Left ventricle myocardium superior (tissue), 1 donor: ENCODE results near the gene DGKA. TPM values are rescaled to one million over a fixed set of nuclear protein-coding genes. Genes with fewer than 3 reads are reported as not detected.
A peak's percentile ranks its signal among the peaks of the same experiment; 100 is the strongest.
"Not testable (repeated sequence)": the region's sequence is repeated elsewhere in the genome, so short reads cannot be mapped to it uniquely, and the experiment has no call there.

Source experiments
- ATAC-seq: fragments of 200-7000 bp; cut with Tn5 transposase; one replicate; pipeline ENCODE4 v1.9.1; 2020; ENCODE audit warnings: mild to moderate bottlenecking, moderate library complexity
- DNase-seq: peaks from one replicate; pipeline ENCODE4 v3.0.0-alpha.2; 2020
- intact Hi-C: fragments of 100-400 bp; cut with micrococcal nuclease; formaldehyde crosslinking; loops from one replicate; pipeline ENCODE4 v1.11.0; 2022
- total RNA-seq: library from RNA; stranded (reverse); fragmentation: NEBNext Ultra II Directional; extraction: Animal tissue kit (Norgen Biotek cat#: 25700); gene quantifications from one replicate; pipeline ENCODE4 v1.2.1, GENCODE V29; 2021
- donor health status: DM: no; HTN: yes; CAD: no; lungs with severe emphysema.

DGKA gene
- total RNA-seq, 1 donor from 2014 or later, result 6.9 TPM

GRCh38 chr12:55983232-55983842, 52.4 kb downstream of the DGKA start:
- ATAC-seq (peak; percentile 44), DNase-seq (no peak)
- intact Hi-C loops, result no loop called here

GRCh38 chr12:55984861-55985260, 53.9 kb downstream of the DGKA start:
- DNase-seq (no peak), ATAC-seq (no peak)
- intact Hi-C loops, result no loop called here

GRCh38 chr12:55985341-55985740, 54.4 kb downstream of the DGKA start:
- no peak for ATAC-seq
- no peak for DNase-seq
- intact Hi-C loops, result no loop called here

GRCh38 chr12:55985976-55986375, 55.0 kb downstream of the DGKA start:
- DNase-seq, ATAC-seq, intact Hi-C loops: not testable (repeated sequence)

- no peak for DNase-seq
- ATAC-seq, result no peak
- intact Hi-C loops, result no loop called here
Observed at GRCh38 chr12:55991110-55991509, 60.1 kb downstream of the DGKA start.

- DNase-seq (no peak), ATAC-seq (no peak)
- intact Hi-C loops, result no loop called here
Observed at GRCh38 chr12:55993230-55993853, 62.4 kb downstream of the DGKA start.

- DNase-seq, result no peak
- intact Hi-C loops, result no loop called here
- ATAC-seq, result no peak
Observed at GRCh38 chr12:55995366-55995765, 64.4 kb downstream of the DGKA start.

- peak; percentile 53 for ATAC-seq
- DNase-seq, result no peak
- intact Hi-C loops, result no loop called here
Observed at GRCh38 chr12:55996201-55996714, 65.3 kb downstream of the DGKA start.

GRCh38 chr12:55996715-55997534, 66.0 kb downstream of the DGKA start, which contains the start of gene SUOX:
TSS of gene SUOX (plus strand) at chr12:55997276. CDS start at chr12:56002222, 4,946 bp downstream.
- DNase-seq, result peak; percentile 97
- intact Hi-C loops, result no loop called here
- peak; percentile 99 for ATAC-seq

- DNase-seq (no peak), ATAC-seq (peak; percentile 4)
- intact Hi-C loops, result no loop called here
Observed at GRCh38 chr12:55997535-55997859, 66.5 kb downstream of the DGKA start.

- DNase-seq, ATAC-seq, intact Hi-C loops: not testable (repeated sequence)
Observed at GRCh38 chr12:55999522-55999921, 68.6 kb downstream of the DGKA start.

- DNase-seq, intact Hi-C loops, ATAC-seq: not testable (repeated sequence)
Observed at GRCh38 chr12:55999999-56000540, 69.1 kb downstream of the DGKA start.

- intact Hi-C loops, result no loop called here
- no peak for DNase-seq
- ATAC-seq, result no peak
Observed at GRCh38 chr12:56001487-56002100, 70.6 kb downstream of the DGKA start.

- DNase-seq, intact Hi-C loops, ATAC-seq: not testable (repeated sequence)
Observed at GRCh38 chr12:56003376-56003775, 72.4 kb downstream of the DGKA start.

Other genes starting within 250 kb of the DGKA start
- 488 TPM for gene ITGA7, start 223.3 kb upstream of the DGKA start, total RNA-seq
- 124 TPM for gene BLOC1S1, start 215.1 kb upstream of the DGKA start, total RNA-seq
- gene RDH5, start 210.8 kb upstream of the DGKA start, total RNA-seq, result 13.5 TPM
- 733 TPM for gene CD63, start 202.2 kb upstream of the DGKA start, total RNA-seq
- gene GDF11, start 188.0 kb upstream of the DGKA start, total RNA-seq, result 8.9 TPM
- 51.6 TPM for gene SARNP, start 113.4 kb upstream of the DGKA start, total RNA-seq
- gene ORMDL2, start 113.1 kb upstream of the DGKA start, total RNA-seq, result 15.7 TPM
- gene DNAJC14, start 101.6 kb upstream of the DGKA start, total RNA-seq, result 20.3 TPM
- gene MMP19, start 88.2 kb upstream of the DGKA start, total RNA-seq, result 2.1 TPM
- 16.2 TPM for gene PYM1, start 3.3 kb upstream of the DGKA start, total RNA-seq
- gene PMEL, start 34.9 kb downstream of the DGKA start, total RNA-seq, result 0.57 TPM
- gene CDK2, start 35.7 kb downstream of the DGKA start, total RNA-seq, result 8.4 TPM
- gene RAB5B, start 42.9 kb downstream of the DGKA start, total RNA-seq, result 128 TPM
- gene SUOX, start 66.1 kb downstream of the DGKA start, total RNA-seq, result 27.9 TPM
- gene IKZF4, start 89.9 kb downstream of the DGKA start, total RNA-seq, result 7.5 TPM
- 41.0 TPM for gene RPS26, start 110.8 kb downstream of the DGKA start, total RNA-seq
- gene ERBB3, start 149.0 kb downstream of the DGKA start, total RNA-seq, result 2.9 TPM
- gene PA2G4, start 173.4 kb downstream of the DGKA start, total RNA-seq, result 77.1 TPM
- 1,980 TPM for gene RPL41, start 185.5 kb downstream of the DGKA start, total RNA-seq
- 5.5 TPM for gene ZC3H10, start 187.1 kb downstream of the DGKA start, total RNA-seq
- gene ESYT1, start 197.1 kb downstream of the DGKA start, total RNA-seq, result 28.0 TPM
- gene MYL6B, start 221.4 kb downstream of the DGKA start, total RNA-seq, result 41.4 TPM
- 546 TPM for gene MYL6, start 227.2 kb downstream of the DGKA start, total RNA-seq